ENCODE data around the gene FBN3.
A peak's percentile ranks its signal among the peaks of the same experiment; 100 is the strongest.

Gene FBN3

GRCh38 chr19:8088752-8089663 is 60.4 kb downstream of the FBN3 start:
- no peak for DNase-seq

DNA sequence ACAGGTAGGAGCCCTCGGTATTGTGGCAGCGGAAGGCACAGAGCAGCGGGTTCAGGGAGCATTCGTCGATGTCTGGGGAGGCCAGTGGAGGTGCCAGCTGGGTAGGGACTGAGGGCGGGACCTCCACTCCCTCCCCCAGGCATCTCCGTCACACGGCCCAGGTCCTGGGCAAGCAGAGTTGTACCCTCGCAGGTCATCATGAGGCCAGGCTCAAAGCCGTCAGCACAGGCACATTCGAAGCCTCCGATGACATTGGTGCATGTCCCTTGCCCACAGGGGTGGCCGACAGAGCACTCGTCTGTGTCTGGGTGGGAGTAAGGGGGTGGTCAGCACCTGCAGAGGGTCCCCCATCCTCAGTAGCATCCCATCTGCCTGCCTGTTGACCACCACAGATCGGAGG is 61.5 kb downstream of the FBN3 start:
- no peak for DNase-seq

DNA sequence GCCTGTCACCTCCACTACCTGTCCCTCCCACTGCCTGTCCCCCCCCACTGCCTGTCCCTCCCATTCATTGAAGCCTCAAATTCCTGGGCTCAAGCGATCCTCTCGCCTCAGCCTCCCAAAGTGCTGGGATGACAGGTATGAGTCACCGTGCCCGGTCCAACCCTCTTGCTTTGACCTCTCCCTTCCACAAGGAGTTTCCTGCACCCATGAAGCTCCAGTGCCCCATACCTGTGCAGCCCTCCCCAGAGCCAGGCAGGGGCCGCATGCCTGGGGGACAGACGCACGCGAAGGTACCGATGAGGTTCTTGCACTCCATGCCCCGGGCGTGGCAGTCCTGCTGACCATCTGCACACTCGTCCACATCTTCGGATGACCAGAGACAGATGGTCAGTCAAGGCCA is 62.5 kb downstream of the FBN3 start:
- DNase-seq = no peak

- peak; percentile 34 for DNase-seq
These were observed 63.6 kb downstream of the FBN3 start for GRCh38 chr19:8085598-8086408.

DNA sequence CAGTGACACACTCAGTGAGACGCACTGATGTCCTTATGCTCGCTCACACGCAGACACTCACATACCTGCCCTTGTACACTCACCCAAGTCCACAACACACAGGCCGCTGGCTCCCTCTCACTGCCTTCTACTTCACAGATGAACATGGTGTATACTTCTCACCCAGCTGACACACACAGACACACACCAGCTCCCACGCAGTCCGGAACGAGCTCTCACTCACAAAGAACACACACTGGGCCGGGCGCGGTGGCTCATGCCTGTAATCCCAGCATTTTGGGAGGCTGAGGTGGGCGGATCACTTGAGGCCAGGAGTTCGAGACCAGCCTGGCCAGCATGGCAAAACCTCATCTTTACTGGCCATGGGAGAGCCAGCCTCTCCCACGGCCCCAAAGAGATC is 65.2 kb downstream of the FBN3 start:
- no peak for DNase-seq

GRCh38 chr19:8083141-8083540 is 66.3 kb downstream of the FBN3 start:
- DNase-seq = no peak

DNA sequence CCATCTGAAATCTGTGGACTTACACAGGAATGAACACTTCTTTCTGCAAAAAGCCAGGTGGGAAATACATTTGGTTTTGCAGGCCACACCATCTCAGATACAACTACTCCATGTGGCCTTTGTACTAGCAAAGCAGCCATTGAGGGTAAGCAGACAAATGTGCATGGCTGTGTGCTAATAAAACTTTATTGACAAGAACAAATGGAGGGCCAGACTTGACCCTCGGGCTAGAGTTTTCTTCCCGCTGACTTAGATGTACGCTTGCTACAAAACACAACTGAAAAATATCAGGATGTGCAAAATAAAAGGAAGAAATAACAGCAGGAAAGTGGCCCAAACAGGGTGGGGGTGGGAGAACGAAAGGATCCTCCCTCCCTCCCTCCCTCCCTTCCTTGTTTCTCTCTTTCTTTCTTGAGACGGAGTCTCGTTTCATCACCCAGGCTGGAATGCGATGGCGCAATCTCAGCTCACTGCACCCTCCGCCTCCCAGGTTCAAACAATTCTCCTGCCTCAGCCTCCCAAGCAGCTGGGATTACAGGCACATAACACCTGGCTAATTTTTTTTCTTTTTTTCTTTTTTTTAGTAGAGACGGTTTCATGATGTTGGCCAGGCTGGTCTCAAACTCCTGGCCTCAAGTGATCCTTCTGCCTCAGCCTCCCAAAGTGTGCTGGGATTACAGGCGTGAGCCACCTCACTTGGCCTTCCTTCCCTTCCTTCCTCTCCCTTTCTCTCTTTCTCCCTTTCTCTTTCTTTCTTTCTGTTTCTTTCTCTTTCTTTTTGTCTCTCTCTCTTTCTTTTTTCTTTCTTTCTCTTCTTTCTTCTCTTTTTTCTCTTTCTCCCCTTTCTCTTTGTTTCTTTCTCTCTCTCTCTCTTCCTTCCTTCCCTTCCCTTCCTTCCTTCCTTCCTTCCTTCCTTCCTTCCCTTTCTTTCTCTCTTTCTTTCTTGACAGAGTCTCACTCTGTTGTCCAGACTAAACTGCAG is 67.5 kb downstream of the FBN3 start:
- DNase-seq = no peak

- no peak for DNase-seq
These were observed 68.6 kb downstream of the FBN3 start for GRCh38 chr19:8080832-8081231.

- DNase-seq = no peak
These were observed 69.4 kb downstream of the FBN3 start for GRCh38 chr19:8079988-8080387.

GRCh38 chr19:8075158-8076074 is 74.0 kb downstream of the FBN3 start:
- DNase-seq = no peak

GRCh38 chr19:8074501-8074900 is 74.9 kb downstream of the FBN3 start:
- no peak for DNase-seq

DNA sequence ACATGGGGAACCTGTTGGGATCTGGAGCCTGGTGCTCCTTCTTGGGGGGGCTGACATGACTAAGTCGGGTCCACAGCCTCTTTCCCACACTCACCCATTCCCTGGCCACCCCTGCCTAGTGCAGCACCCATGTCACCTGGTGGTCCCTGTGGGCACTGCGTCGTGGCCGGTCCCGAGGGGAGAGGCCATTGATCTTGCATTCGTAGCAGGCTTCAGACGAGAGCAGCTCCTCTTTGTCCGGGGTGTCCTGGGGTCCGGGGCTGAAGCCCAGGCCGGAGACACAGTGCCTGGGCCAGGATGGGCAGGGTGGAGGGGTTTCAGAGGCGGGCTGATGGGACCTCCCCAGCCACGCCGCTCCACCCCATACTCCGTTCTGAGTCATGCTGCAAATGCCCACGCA is 77.5 kb downstream of the FBN3 start:
- DNase-seq = no peak

DNA sequence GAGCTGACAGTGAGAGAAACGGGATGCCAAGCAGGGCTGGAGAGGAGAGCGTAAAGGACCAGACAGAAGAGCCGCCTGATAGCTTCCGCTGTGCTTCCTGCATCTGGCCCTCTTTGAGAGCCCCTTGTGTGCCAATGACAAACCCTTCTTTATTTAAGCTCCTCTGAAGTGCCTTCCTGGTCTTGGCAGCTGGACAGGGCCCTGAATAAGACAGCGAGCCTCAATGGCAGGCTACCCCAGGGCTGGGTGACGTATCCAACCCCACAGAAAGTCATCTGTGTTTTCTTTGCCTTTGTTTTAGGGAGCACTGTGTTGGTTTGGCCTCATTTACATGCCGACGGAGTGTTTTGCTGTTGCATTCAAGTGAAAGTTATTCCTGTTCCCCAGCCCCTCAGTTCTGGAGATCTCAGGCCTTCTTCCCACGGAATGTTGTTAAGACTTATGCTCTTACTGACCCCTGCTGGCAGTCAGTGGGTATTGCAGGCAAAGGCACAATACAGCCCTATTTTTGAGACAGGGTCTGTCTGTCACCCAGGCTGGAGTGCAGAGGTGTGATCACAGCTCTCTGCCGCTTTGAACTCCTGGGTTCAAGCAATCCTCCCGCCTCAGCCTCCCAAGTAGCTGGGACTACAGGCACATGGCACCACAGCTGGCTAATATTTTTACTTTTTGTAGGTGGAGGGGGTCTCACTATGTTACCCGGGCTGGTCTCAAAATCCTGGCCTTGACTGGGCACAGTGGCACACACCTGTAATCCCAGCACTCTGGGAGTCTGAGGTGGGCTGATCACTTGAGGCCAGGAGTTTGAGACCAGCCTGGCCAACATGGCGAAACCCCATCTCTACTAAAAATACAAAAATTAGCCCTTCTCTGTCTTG is 80.1 kb downstream of the FBN3 start:
- peak; percentile 54 for DNase-seq

DNA sequence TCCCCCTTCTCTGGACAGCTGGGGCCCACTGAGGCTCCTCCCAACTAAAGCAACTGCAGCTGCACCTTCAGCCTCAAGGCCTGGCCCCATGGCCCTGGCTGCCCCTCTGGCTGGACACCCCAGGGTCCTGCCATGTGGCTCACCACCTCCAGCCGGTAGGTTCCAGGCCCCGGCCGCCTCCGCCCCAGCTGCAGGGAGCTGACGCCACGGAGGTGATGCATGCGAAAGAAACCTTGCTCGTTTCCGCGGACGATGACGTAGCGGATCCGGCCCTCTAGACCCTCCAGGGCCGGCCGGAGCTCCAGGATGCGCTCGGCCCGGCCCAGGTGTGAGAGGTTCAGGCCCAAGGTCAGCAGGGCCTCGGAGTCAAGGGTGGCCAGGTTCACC is 83.5 kb downstream of the FBN3 start:
- DNase-seq = no peak

- no peak for DNase-seq
These were observed 84.2 kb downstream of the FBN3 start for GRCh38 chr19:8064911-8065874.

DNA sequence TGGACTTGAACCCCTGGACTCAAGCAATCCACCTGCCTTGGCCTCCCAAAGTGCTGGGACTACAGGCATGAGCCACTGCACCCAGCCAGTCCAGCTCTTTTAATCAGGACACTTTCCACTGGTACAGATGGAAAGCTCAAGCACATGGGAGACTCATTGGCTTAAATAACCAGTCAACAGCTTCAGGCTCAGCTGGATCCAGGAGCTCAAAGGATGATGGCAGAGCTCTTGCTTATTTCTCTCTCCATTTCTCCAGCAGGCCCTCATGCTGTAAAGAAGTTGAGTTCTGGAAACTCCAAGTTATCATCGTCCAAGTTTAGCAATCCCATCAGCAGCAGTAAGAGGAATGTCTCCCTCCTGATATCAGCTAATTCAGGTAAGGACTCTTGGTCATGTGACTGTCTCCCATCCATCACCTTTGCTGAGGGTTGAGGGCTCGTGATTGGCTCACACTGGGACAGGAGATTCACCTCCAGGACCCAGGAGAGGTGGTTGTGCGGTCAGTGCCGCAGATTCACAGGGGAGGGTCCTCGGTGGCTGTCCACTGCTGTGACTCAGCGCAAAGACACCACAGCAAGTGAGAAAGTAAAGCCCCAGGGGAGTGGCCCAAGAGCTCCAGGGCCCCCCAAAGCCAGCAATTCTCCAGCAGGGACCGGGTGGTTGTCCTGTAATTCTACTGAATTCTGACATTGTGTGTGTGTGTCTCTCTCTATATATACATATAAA is 91.7 kb downstream of the FBN3 start:
- no peak for DNase-seq

DNA sequence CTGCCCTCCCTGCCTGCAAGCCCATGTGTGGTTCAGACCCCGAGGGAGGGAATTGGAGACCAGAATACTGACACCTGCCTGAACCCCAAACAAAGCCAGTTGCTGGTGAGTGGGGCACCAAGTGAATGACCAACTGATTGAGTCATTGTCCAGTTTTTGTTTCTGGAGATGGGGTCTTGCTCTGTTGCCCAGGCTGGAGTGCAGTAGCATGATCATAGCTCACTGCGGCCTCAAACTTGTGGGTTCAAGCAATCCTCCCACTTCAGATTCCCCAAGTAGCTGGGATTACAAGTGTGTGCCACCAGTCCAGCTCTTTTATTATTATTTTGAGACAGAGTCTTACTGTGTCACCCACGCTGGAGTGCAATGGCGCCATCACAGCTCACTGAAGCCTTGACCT is 92.9 kb downstream of the FBN3 start:
- DNase-seq = no peak

- no peak for DNase-seq
These were observed 95.2 kb downstream of the FBN3 start for GRCh38 chr19:8054169-8054568.

DNA sequence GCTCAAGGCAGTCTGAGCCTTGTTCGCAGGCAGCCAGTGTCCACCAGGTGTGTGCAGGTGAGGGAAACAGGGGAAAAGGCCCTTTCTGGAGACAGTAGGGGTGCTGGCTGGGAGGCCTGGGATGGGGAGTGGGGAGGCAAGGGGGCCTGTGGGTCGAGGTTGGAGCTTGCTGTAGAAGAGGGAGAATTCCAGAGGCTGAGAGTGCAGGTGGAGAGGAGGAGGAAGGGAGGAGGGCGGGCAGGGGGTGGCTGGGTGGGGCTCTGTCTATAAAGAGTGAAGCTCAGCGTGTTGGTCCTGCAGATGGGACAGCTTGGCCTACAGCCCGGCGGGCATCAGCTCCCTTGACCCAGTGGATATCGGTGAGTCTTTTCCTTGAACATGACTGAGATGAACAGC is 96.9 kb downstream of the FBN3 start, which contains the start of gene CCL25:
Gene CCL25, plus strand, starts transcription at position 297 of the 396 bp plus-strand sequence. CDS start 290 bp downstream, outside the sequence.
- no peak for DNase-seq
